Measurements from ENCODE around the gene SLC7A5. TPM values are rescaled to one million over a fixed set of nuclear protein-coding genes. Genes with fewer than 3 reads are reported as not detected.

SLC7A5 gene
- total and polyA plus RNA-seq, 2 of the 13 experiments (the other 11 are each of a cell fraction or from before 2014, with no cell fraction given), result 79.6 to 155 TPM

DNA sequence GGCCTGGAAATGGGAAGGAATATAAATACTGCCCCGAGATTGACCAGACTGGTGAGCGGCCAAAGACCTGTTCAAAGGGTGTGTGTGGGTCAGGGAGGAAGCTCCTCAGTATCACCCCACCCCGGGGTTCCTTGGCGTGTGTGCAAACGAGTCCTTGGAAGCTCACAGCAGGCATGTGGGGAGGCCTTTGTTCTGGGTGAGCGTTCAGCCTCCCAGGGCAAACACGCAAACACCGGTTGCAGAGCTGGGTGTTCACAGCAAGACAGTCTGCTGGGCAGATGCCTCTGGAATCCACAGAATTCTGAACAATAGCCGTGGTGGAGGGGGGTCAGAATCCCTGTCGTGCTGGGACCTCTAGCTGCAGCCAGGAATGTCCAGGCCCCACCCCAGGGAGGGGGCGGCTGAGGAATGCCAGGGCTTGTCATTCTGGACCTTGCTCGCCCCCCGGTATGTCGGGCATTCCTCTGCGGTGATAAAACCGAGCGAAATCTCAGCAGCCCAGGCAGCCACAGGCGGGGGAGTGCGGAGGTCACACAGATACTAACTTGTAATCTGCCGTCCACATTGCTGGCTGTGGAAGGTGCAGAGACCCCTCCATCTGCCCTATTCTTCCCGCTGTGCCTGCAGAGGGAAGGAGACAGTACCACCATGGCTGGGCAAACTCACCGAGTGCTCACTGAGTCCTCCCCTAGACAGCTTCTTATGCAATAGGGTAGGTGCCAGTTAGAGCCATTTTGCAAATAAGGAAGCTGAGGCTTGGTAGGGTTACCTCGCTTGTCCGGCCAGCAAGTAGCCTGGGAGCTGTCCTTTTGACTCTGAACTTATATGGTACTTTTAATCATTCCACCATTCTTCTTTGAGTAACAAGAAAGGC lies 1.3 kb upstream of the SLC7A5 start (continued):
- TF ChIP-seq ZNF318 (CRISPR knock-in tag; IDR thresholded peaks at IDR 0.05) (peak; percentile 7; the same call in 1 of the 2 replicates), ZNF547 (CRISPR knock-in tag; IDR thresholded peaks at IDR 0.05) (peak; percentile 17; the same call in 1 of the 2 replicates), ZBTB21 (CRISPR knock-in tag; IDR thresholded peaks at IDR 0.05) (peak; percentile 63; the same call in 1 of the 2 replicates), HMG20A (CRISPR knock-in tag; IDR thresholded peaks at IDR 0.05; ENCODE audit: borderline replicate concordance) (peak; percentile 93), HNRNPLL (IDR thresholded peaks at IDR 0.05; ENCODE audit: low read depth, low read length, poor library complexity, severe bottlenecking) (peak; percentile 48), ETV5 (CRISPR knock-in tag; IDR thresholded peaks at IDR 0.05; ENCODE audit: borderline replicate concordance) (peak; percentile 76), FOSL2 (CRISPR knock-in tag; IDR thresholded peaks at IDR 0.05) (peak; percentile 94), ZSCAN9 (CRISPR knock-in tag; IDR thresholded peaks at IDR 0.05; ENCODE audit: borderline replicate concordance) (peak; percentile 89), NR2F2 (IDR thresholded peaks at IDR 0.05; ENCODE audit: borderline replicate concordance, low read depth) (peak; percentile 80), PHF21A (CRISPR knock-in tag; IDR thresholded peaks at IDR 0.05) (peak; percentile 100), MEIS2 (CRISPR knock-in tag; IDR thresholded peaks at IDR 0.05) (peak; percentile 96), ZNF724P (CRISPR knock-in tag; IDR thresholded peaks at IDR 0.05; ENCODE audit: borderline replicate concordance) (peak; percentile 88), ZNF616 (CRISPR knock-in tag; IDR thresholded peaks at IDR 0.05; ENCODE audit: low read depth) (peak; percentile 40; the same call in 1 of the 2 replicates), CEBPG (CRISPR knock-in tag; IDR thresholded peaks at IDR 0.05) (peak; percentile 29; the same call in 1 of the 2 replicates), GFI1 (CRISPR knock-in tag; IDR thresholded peaks at IDR 0.05; ENCODE audit: borderline replicate concordance) (peak; percentile 100), EP300 (IDR thresholded peaks at IDR 0.05; ENCODE audit: low read depth in 2 of 2, low read length in 2 of 2) (peak; percentile 80 to 90), EP300 (CRISPR knock-in tag; IDR thresholded peaks at IDR 0.05; ENCODE audit: borderline replicate concordance) (peak; percentile 95)
- TF ChIP-seq, protein P1, sequence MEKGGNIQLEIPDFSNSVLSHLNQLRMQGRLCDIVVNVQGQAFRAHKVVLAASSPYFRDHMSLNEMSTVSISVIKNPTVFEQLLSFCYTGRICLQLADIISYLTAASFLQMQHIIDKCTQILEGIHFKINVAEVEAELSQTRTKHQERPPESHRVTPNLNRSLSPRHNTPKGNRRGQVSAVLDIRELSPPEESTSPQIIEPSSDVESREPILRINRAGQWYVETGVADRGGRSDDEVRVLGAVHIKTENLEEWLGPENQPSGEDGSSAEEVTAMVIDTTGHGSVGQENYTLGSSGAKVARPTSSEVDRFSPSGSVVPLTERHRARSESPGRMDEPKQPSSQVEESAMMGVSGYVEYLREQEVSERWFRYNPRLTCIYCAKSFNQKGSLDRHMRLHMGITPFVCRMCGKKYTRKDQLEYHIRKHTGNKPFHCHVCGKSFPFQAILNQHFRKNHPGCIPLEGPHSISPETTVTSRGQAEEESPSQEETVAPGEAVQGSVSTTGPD (CRISPR knock-in tag; IDR thresholded peaks at IDR 0.05), result peak; percentile 79; the same call in 1 of the 2 replicates
